HG03025 (cell line): Measurements from ENCODE around the gene CD160.
"Not testable (repeated sequence)": the region's sequence is repeated elsewhere in the genome, so short reads cannot be mapped to it uniquely, and the experiment has no call there.

Source experiments
- ATAC-seq: cut with Tn5 transposase; IDR thresholded peaks from one replicate; pipeline ENCODE4 v1.9.1; 2021; ENCODE audit warnings: mild to moderate bottlenecking, moderate library complexity; ENCODE audit not compliant: unreplicated experiment, low FRiP score

Gene CD160

DNA sequence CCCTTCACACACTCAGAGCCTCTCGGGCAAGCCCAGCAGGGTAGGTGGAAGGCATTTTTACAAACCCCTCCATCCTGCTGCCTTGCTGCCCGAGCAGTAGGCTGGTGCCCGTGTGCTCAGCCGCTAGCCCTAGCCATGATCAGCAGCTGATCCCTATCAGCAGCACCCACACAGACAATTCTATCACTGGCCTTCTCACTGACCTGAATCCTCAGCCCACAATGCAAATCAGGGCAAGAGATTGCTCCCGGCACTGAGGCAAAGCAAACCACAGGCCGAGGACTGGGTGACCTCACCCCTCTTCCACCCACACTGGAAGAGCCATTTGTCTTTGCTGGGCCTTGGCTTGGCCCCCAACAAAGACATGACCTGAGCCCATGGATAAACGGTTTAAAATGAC lies 11.2 kb upstream of the CD160 start:
- no peak for ATAC-seq

DNA sequence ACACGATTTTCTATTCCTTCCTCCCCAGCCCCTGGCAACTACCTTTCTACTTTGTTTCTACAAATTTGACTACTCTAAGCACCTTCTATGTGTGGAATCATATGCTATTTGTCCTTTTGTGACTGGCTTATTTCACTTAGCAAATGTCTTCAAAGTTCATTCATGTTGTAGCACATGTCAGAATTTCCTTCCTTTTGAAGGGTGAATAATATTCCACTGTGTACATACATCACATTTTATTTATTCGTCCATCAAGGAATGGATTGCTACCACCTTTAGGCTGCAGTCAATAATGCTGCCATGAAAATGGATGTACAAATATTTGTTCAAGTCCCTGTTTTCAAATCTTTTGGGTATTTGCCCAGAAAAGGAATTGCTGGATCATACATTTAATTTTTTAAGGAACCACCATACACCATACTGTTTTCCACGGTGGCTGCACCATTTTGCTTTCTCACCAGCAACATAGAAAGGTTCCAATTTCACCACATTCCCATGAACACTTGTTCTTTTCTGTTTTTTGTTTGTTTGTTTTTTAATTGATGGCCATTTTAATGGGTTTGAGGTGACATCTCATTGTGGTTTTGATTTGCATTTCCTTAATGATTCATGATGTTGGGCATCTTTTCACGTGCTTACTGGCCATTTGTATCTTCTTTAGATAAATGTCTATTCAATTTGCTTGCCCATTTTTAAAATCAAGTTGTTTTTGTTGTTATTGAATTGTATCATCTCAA lies 8.8 kb upstream of the CD160 start:
- no peak for ATAC-seq

DNA sequence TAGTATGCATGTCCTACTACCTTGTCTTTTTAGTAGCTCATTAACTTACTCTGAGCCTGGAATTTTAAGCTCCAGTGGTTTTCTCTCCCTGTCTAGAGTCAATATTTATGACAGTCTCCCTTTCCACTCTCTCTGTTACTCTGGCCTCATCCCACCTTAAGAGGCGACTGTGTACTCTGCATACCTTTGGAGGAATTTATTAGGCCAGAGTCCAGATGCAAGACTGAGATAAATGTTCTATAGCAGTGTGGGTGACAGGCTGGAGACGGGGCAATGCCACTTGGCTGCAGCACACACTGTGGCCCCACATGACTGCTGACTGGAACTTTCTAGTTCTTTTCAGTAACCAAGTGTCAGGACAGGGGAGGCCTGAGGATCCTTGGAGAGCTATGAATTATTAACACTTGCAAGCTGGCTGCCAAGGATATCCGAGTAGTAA lies 8.1 kb upstream of the CD160 start:
- ATAC-seq, result no peak

DNA sequence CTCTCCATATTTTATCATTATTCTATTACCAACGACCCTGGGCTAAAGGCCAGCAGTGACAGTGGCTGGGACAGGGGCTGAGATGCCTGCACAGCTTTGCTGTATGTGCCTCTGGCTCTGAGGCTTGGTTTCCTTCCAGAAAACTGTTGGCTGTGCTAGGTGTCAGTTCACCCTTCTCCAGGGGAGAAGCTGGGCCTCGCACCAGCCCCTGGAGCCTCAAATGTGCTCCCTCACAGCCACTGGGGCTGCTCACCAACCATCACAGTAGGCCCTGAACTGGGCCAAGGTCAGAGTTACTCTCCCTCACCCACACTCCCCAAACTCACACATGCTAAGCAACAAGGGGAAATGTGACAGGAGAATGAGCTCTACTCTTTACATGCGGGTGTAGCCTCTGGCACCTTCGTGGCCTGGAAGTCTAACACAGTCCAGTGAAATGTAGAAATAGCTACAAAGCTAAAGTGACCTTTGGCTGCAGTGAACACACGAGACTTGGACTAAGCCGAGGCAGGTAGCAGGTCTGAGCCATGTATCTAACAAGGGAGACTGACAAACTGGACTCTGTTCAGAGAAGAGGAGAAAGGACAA lies 4.7 kb upstream of the CD160 start:
- no peak for ATAC-seq

DNA sequence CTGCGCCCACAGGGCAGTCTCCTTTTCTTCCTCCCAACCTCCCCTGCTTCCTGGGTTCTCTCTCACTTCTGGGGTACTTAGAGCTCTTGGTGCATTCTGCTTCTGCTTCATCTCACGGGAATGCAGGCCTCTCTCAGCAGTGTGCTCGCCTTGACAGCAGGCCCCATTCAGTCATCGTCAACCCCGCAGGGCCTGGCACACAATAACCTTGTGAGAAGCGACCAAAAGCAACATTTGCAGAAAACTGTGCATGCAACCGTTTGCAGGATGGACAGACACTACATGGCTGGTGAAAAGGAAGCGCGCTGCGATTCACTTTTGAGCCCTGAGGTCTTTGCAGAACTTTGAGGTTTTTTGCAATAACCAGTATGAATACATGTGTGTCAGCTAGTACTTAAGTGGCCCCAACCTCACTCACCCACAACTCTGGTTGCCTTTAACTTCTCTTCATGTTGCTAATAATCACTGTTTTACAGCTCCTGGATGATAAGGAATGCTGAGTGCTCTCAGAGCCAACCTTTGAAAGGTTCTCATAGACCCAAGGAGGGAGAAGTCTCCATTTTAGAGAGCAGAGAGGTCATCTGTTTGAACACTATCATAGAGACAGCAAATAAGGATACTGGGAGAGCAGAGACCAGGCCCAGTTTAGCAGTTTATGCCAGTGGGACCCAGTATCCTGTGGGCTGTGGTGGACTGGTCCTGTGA lies 2.5 kb upstream of the CD160 start:
- ATAC-seq, result no peak

DNA sequence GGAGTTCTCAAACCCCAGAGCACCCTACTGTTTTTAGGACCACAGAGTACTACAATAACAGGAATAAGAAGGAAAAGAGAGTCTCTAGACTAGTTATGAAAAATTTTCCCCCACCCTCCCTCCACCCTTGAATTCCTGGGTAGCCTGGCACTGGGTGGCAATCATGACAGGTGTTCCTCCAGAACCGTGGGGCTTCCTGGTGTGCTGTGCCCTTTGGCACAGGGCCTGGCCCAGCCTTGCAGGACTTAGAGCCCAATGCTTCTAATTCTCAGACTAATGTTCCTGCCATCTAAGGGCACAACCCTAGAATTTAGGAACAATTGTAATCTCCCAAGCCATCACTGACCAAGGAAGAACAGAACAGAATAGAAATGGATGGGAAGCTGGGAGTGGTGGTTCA lies 1.5 kb upstream of the CD160 start:
- ATAC-seq, result no peak

DNA sequence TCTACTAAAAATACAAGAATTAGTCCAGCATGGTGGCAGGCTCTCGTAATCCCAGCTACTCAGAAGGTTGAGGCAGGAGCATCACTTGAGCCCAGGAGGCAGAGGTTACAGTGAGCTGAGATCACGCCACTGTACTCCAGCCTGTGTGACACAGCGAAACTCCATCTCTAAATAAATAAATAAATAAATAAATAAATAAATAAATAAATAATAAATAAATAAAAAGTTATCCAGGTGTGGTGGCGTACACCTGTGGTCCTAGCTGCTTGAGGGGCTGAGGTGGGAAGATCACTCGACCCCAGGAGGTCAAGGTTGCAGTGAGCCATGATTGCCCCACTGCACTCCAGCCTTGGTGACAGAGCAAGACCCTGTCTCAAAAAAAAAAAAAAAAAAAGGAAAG lies 834 bp upstream of the CD160 start:
- not testable (repeated sequence) for ATAC-seq

DNA sequence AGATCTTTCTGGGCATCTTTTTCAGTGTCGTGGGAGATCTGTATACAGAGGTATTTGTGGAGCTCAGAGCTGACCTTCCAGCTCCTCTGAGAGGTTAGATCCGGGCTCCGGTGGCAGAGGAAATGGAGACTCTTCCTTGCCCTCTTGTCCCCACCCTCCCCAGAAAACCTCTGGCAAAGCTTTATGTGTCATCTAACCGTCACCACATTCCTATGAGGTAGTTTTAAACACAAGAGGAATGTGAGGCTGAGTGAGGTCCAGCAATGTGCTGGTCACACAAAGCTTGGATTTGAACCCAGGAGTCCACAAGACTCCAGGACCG lies 1.2 kb downstream of the CD160 start:
- no peak for ATAC-seq

DNA sequence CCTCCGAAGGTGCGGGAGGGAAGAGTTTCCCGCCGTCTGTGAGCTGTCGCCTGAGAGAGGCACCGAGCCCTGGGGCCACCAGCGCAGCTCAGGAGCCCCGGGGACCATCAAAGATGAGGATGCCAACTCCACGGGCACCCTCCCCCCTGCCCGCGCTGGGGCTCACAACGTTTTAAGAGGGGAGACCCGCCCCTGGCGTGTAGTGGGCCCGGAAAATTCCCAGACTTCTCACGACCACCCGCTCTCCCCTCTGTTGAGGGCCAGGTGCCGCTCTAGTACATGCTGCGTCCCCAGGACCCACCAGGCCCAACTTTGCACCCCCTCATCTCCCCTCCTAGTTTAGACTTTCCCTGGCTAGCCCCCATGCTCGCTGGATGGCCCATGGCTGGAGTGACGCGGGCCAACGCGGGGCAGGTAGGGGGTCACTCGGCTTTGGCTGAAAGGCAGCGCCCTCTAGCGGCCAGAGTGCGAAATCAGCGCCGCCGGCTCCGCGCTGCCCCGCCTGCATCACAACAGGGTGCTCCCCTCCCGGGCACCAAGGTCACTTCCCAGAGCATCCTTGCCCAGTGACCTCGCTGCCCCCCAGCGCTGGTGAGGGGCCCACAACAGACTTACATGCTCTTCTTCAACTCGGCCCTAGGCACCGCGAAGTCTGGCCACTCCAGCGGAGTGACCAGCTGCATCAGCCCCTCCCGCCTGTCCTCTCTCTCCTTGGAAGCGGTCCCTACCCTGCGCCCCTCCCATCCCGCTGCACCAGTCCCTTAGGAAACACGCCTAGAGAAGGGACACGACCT lies 1.8 kb downstream of the CD160 start:
- ATAC-seq, result no peak

DNA sequence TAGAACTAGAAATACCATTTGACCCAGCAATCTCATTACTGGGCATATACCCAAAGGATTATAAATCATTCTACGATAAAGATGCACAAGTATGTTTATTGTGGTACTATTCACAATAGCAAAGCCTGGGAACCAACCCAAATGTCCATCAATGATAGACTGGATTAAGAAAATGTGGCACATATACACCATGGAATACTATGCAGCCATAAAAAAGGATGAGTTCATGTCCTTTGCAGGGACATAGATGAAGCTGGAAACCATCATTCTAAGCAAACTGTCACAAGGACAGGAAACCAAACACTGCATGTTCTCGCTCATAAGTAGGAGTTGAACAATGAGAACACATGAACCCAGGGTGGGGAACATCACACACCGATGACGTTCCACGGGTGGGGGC lies 6.9 kb downstream of the CD160 start:
- ATAC-seq, result not testable (repeated sequence)

DNA sequence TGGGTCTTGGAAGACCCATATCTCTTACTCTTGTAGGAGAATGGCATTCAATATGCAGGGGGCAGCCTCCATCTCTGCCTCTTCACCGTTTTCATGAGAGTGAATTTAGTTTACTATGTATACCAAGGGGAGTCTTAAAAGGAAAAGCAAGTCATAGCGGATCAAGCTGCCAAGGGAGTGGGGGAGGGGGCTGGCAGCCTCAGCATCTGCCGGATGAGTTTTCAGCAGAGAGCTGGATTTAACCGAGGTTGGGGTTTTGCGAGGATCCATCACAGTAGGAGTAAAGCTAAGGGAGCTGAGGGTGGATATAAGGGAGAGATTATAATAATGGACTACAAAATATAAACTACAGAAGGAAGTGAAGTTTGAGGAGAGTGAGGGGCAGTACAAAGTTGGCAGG lies 9.9 kb downstream of the CD160 start:
- ATAC-seq, result no peak

DNA sequence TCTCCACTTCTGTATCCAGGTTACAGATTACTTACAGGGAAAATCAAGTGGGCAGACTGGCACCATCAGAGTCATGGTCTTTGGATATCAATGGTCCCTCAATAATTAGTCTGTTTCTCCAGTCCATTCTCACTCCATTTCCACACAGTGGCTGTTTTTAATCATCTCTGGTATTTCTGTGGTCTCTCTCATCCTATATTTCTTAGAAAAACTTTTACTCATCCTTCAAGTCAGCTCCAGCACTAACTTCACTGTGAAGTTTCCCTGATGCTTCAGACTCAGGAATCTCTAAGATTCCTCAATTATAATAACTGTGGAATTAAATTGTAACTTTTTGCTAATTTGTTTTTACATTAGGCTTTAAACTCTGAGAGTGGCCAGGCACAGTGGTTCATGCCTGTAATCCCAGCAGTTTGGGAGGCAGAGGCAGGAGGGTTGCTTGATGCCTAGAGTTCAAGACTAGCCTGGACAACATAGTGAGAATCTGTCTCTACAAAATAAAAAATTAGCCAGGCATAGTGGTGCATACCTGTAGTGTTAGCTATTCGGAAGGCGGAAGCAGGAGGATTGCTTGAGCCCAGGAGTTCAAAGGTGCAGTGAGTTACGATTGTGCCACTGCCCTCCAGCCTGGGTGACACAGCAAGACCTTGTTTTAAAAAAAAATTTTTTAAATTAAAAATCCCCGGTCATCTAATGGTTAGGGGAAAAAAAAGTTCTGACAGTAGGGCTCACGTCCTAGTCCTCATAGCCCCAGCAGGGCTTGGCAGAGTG lies 10.6 kb downstream of the CD160 start:
- ATAC-seq, result no peak

DNA sequence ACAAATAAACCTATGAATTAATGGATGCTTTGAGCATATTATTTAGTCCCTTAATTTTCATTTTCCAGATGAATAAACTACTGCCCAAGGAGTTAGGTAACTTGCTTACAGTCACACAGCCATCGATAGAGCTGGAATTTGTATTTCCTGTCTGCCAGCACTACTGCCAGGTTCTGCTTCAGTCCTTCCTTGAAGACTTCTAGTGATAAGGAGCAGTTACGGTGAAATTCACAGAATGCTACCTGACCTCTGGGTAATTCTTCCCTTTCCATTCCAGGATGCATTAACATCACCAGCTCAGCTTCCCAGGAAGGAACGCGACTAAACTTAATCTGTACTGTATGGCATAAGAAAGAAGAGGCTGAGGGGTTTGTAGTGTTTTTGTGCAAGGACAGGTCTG lies 11.2 kb downstream of the CD160 start:
- ATAC-seq, result no peak

DNA sequence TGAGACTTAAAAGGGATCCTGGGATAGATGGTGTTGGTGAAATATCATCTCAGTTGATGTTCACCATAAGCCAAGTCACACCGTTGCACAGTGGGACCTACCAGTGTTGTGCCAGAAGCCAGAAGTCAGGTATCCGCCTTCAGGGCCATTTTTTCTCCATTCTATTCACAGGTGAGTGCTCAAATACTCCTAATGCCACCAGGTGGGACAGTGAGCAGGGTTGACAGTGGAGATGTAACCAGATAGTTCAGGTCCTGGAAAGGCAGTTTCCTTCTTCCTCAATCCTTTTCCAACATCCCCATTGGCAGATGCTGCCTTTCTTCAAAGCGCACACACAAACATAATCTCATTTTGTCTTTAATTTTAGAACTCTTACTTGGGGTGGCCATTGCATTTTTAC lies 11.6 kb downstream of the CD160 start:
- no peak for ATAC-seq

DNA sequence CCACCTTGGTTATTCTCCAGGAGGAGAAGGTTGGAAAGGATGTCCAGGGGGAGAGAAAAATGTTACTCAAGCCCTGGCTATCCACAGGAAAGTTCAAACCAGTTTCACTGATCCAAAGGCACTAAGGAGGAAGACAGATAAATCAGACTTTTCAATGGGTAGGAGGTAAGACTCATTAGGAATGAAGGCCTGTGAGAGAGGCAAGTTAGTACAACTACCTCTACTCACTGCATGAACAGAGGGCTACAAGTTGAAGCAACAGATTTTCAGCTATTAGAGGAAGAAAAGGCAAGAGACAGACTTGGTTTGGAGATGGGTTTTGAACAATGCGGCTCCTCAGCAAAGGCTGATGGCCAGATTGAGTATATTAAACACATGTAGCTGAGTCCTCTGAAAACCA lies 16.9 kb downstream of the CD160 start:
- no peak for ATAC-seq

DNA sequence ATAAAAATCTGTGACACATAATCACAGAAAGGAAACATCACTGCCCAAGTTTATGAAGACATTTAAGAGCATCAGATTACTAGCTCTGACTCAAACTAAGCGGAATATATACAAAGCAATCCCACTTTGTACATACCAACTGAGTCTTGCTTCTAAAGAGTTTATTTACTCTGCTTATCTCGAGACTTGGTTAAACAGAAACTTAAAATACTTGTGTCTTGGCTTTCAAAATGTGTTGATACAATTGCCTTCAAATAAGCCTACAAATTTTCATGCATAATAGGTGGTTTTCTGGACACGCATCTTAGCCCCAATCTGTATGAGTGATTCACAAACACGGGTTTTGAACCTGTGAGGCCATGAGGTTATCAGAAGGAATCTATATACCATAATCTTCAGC lies 21.0 kb downstream of the CD160 start:
- ATAC-seq, result no peak

DNA sequence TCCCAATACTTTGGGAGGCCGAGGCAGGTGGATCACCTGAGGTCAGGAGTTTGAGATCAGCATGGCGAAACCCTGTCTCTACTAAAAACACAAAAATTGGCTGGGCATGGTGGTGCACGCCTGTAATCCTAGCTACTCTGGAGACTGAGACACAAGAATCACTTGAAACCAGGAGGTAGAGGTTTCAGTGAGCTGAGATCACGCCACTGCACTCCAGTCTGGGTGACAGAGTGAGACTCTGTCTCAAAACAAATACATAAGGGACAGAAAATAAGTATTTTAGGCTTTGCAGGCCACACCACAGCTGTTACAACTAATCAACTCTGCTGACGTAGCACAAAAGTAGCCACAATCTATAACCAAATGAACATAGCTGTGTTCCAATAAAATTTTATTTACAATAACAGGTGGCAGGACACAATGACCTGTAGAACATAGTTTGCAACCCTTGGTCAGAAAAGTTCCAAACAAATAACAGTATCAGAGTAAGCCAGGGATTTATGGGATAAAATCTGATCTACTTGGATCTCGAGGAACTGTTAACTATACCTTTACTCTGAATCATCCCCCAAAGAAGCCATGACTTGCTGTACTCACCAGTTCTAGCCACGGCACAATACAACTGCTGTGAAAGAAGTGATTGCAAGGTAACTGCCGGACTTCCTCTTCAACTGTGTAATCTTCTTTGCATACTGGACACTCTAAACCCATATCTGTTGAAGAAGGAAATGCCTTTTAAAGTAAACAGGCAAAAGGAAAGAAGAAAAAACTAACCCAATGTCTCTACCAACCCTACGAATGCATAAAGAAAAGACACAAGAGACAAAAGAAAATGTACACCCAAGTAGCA lies 28.3 kb downstream of the CD160 start:
- no peak for ATAC-seq

DNA sequence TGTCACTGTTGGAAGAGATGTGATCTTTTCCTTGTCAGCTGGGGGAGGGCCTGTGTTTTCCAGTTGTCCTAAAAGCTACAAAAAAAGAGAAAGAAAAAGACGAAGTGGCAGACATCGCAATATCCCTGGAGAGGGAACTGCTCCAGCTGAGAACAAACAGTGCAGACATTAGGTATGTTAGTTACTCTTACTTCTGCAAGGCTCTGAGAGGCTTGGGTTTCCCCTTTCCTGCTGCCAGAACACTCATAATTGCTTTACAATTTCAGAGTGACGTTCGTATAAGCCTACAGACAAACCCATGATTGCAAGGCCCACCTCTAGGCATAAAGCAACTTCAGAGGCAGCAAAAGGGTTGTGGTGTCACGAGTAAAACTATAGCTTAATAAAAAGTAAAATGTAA lies 31.1 kb downstream of the CD160 start:
- ATAC-seq, result no peak

DNA sequence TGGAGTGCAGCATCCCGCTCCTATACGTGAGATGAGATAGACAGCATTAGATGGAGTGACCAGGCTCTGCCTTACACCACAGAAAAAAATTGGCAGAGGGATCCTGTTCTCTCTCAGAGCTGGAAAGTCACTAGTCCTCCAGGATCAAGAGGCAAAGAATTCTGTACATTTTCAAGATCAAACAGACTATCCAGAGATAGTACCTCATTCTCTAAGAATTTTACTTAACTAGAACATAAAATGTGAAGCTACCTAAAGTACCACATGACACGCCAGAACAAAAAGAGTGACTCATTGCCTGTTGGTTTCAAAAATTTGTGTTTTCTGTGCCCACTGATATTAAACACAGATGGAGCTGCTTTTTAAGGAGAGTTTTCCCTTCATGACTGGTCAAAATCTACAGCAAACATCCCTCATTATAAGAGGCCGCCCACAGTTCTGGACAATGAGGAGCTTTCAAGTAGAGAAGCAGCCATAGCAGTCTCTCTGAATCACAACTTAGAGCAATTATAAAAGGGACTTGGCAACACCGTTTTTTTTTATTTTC lies 32.3 kb downstream of the CD160 start:
- ATAC-seq, result no peak
